ENCODE results near the gene RBPMS2.

GRCh38 chr15:64763021-64763420 is 12.4 kb downstream of the RBPMS2 start:
- TF ChIP-seq, protein P1, sequence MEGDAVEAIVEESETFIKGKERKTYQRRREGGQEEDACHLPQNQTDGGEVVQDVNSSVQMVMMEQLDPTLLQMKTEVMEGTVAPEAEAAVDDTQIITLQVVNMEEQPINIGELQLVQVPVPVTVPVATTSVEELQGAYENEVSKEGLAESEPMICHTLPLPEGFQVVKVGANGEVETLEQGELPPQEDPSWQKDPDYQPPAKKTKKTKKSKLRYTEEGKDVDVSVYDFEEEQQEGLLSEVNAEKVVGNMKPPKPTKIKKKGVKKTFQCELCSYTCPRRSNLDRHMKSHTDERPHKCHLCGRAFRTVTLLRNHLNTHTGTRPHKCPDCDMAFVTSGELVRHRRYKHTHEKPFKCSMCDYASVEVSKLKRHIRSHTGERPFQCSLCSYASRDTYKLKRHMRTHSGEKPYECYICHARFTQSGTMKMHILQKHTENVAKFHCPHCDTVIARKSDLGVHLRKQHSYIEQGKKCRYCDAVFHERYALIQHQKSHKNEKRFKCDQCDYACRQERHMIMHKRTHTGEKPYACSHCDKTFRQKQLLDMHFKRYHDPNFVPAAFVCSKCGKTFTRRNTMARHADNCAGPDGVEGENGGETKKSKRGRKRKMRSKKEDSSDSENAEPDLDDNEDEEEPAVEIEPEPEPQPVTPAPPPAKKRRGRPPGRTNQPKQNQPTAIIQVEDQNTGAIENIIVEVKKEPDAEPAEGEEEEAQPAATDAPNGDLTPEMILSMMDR (conservative IDR thresholded peaks at IDR 0.05 in 1 of 2, IDR thresholded peaks at IDR 0.05 in 1 of 2; ENCODE audit: low read depth in 1 of 2, low read length in 2 of 2), result no peak
- no peak for TF ChIP-seq EZH2 (IDR thresholded peaks at IDR 0.05; ENCODE audit: low read length, missing control alignments)
